HUDEP-2 (cell line): ENCODE data around the gene FAM9C.

ENCODE experiments used
- DNase-seq, 76 experiments: peaks; one replicate each; lab custom pipeline; 2025; ENCODE audit not compliant: unreplicated experiment in 76 of 76; lab: John Stamatoyannopoulos, UW

Gene FAM9C

GRCh38 chrX:13008851-13009250 is 35.6 kb downstream of the FAM9C start:
- DNase-seq: no peak

DNA sequence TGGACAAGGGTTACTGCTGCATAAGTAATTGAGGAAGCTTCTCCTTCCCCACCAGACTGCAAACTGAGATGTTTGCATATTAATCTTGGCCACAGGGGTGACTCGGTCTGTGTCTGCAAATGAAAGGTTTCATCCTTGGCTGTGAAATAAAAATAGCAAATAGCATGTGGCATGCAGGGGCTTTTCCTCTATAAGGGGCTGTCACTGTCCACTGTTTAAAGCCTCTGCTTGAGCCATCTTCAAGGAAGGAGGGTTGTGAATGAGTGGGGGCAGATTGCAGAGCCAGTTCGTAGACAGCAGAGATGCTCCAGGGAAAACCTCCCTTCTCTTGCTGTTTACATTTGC is 36.3 kb downstream of the FAM9C start:
- no peak for DNase-seq

- DNase-seq: no peak
Observed at GRCh38 chrX:13007519-13008188, 36.8 kb downstream of the FAM9C start.

DNA sequence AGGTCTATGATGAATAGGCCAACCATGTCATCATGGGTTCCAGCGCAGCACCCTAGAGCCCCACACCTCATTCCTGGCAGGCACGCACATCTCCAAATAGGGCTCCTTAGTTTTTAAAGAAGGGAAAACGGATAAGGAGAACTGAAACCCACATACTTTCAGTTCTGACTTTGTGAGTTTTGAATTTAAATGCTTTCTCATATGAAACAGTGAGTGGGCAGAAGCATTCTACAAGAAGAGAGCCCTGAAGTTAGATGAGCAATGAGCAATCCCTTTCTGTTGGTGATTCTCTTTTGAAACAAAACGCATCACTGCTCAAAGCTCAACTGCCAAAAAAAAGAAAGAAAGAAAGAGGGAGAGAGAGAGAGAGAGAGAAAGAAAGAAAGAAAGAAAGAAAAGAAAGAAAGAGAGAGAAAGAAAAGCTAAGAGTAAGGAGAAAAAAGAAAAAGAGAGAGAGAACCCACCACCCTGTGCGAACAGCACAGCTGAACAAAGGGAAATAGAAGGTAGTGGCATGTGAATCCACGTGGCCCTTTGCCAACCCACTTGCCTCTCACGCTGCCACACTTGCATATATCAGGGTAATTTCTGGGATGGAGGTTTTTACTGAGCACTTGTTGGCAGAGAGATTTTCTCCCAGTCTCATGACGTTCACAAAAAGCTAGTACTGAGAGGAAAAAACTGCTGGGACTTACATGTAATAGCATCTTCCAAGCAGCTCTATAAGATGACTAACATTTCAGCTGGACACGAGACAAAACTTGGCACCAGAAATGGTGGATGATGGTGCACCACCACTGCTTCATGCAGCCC is 38.6 kb downstream of the FAM9C start:
- DNase-seq: no peak

DNA sequence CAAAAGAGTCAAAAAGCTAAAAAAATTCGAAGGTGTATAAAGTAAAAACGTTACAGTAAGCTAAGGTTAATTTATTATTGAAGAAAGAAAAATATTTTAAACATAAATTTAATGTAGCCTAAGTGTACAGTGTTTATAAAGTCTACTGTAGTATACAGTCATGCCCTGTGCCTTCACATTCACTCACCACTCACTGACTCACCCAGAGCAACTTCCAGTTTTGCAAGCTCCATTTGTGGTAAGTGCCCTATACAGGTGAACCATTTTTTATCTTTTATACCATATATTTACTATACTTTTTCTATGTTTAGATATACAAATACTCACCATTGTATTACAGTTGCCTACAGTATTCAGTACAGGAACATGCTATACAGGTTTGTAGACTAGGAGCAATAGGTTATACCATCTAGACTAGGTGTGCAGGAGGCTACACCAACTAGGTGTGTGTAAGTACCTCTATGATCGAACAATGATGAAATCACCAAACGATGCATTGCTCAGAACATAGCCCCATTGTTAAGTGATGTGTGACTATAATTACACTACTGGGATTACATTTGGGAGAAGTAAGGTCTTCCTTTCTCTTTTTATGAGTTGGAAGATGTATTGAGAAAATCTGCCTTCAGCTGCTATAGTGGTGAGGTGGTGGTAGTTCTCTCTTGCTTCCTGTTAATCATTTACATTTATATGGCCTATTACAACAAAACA is 42.3 kb downstream of the FAM9C start:
- no peak for DNase-seq

- no peak for DNase-seq
Observed at GRCh38 chrX:13001097-13001496, 43.3 kb downstream of the FAM9C start.

GRCh38 chrX:13000301-13000811 is 44.1 kb downstream of the FAM9C start:
- no peak for DNase-seq

- DNase-seq: no peak
Observed at GRCh38 chrX:12999422-12999821, 45.0 kb downstream of the FAM9C start.

DNA sequence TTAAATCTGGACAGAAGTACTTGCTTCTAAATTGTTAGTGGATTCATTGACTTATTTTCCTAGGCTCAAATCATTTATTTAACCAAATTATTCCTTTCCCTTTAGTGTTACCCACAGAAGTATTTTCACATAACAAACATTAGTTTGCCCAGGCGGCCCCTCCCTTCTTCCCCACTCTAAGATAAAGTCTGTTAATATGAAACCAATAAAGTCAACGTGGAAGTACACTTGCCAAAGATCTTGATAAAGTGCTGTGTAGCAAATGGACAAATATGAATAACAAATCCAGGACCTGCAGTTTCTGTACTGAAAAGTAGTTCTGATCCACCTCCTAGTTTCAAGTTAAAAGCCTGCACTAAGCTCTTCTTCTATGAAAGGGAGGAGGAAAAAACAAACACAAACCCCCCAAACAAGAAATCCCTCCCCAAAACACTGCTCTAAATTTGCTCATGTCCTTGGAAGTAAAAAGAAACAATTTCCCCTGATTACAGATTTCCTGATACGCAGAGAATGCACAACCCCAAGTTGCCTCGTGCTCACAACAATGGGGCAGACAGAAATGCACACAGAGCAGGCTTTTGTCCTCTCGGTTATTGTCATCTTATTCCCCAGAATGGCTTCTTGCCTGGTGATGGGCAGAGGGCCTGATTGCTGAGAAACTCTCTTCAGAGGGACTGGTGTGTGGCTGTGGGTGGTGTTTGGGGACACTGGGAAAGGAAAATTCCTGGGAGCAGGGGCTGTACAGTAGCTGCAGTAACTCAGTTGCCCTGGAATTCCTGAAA is 46.3 kb downstream of the FAM9C start:
- no peak for DNase-seq

DNA sequence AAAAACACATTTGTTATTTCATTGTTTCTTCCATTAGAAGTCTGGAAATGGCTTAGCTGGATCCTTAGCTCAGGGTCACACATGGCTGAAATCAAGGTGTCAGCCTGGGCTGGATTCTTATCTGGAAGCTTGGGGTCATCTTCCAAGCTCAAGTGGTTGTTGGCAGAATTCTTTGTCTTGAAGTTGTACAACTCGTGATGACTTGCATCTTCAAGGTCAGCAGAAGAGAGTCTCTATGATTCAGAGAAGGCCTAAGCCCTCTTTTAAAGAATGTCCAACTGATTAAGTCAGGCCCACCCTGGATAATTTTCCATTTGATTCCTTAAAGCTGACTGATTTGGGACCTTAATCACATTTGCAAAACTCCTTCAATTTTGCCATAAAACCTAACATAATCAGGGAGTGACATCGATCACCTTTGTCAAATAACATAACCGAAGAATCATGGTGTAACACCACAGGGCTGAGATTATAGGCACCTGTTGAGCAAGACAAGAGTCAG is 47.4 kb downstream of the FAM9C start:
- DNase-seq: peak in 1 of 76 experiments; percentile 1

GRCh38 chrX:12994321-12994720 is 50.1 kb downstream of the FAM9C start:
- peak in 2 of 76 experiments; percentile 3 to 16 for DNase-seq

DNA sequence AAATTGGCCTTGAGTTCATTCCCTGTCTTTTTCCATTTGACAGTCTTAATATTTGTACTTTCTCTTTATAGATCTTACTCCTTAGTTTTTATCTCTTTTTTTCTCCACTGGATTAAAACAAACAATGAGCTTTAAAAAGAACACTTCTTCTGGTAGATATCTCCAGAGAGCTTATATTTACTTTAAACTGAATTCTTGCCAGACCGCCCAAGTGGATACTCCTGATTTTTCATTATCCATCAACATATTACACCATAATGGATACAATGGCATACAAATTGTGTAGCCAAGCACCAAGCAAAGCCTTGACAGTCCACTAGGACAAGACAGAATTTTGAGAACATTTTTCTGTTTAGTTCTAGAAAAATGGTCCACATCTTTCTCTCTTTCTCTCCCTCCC is 50.6 kb downstream of the FAM9C start:
- no peak for DNase-seq

DNA sequence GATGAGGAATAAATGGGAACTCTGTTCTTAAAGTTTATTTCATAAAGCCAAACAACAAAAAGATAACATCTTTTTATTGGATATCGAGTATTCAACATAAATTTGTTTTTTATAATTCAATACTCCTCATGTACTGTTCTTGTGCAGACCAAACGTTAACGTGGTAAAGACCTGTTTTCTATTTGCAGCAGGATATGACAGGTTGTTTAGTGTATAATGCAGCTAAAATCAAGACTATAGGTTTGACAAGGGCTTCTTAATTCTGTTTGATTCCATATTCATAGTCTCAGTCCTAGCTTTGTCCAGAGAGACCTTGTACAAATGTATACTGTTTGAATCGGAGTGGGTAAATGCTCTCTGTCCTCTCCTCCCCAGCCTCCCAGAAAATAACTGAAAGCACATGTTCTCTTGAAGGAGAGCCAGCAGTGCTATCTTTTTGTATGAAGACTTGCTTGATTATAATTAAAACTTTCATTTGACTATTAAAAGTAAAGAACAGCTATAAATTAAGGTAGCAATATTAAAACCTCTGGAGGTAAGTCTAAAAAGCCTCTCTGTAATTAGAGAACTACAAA is 51.8 kb downstream of the FAM9C start:
- no peak for DNase-seq

- no peak for DNase-seq
Observed at GRCh38 chrX:12991575-12991974, 52.8 kb downstream of the FAM9C start.

DNA sequence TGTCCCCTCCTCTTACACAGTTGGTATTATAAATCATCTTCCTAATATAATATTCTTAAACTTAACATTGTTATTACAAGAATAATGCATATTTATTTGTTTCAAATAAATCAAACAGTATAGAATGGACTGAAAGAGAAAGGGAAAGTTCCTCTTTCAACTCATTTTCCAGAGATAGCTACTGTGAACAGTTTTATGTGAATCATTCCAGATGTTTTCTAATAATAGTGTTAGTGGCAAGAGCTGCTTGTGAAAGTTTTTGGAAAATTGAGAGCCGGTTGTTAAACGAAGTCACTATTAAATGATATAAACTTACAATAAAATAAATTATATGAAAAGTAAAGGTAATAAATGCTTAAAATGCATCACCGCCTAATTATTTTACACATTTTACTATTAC is 55.0 kb downstream of the FAM9C start:
- DNase-seq: no peak

- DNase-seq: no peak
Observed at GRCh38 chrX:12988797-12989196, 55.6 kb downstream of the FAM9C start.

DNA sequence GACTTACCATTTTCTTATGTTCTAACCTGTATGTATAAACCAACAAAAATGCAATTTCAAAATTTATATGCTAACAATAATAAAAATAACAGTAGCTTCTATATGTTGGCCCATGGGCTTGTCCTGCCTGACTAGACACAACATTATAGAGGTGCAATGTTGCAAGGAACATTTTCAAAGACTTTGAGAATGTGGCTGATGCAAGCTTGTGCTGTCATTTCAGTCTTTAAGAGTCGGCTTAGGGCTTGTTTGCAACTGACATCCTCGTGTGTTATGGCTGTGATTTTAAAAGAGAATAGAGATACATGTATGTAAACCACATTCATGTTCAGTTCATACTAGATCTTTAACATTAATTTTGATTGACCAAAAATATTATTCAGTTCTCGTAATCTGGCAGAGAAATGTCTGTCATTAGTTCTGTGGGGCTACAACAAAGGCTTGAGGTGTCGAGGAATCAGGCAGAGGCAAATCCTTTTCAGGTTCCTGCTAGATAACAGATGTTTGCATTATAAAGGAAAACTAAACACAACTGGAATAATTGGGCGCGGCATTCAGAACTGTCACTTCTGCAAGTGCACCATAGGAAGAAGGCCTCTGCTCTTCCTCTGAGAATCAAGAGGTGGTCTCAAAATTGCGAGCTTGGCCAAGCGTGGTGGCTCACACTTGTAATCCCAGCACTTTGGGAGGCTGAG is 56.4 kb downstream of the FAM9C start:
- no peak for DNase-seq

GRCh38 chrX:12987340-12987739 is 57.1 kb downstream of the FAM9C start:
- DNase-seq: no peak

GRCh38 chrX:12986886-12987285 is 57.5 kb downstream of the FAM9C start:
- no peak for DNase-seq
